Progenitor cell of endocrine pancreas (in vitro differentiated cells): Measurements from ENCODE around the gene MAGI1. TPM values are rescaled to one million over a fixed set of nuclear protein-coding genes. Genes with fewer than 3 reads are reported as not detected.
A peak's percentile ranks its signal among the peaks of the same experiment; 100 is the strongest.

Source experiments
- DNase-seq: peaks from one replicate; pipeline ENCODE4 v3.0.0; 2021; ENCODE audit warnings: low spot score; ENCODE audit not compliant: unreplicated experiment
- H3K27ac Mint-ChIP-seq: 2 replicates; pipeline ENCODE4 v1.8.0; 2021; ENCODE audit warnings: mild to moderate bottlenecking, moderate library complexity, mixed read lengths
- H3K27me3 Mint-ChIP-seq: 2 replicates; pipeline ENCODE4 v1.8.0; 2021; ENCODE audit warnings: mixed read lengths
- H3K36me3 Mint-ChIP-seq: 2 replicates; pipeline ENCODE4 v1.8.0; 2022; ENCODE audit warnings: mixed read lengths; ENCODE audit not compliant: insufficient read depth
- H3K4me1 Mint-ChIP-seq: 2 replicates; pipeline ENCODE4 v1.8.0; 2021; ENCODE audit warnings: low read depth, mixed read lengths
- H3K4me3 Mint-ChIP-seq: 2 replicates; pipeline ENCODE4 v1.8.0; 2021; ENCODE audit warnings: low read depth, mild to moderate bottlenecking, moderate library complexity, mixed read lengths
- H3K9me3 Mint-ChIP-seq: 2 replicates; pipeline ENCODE4 v1.8.0; 2021; ENCODE audit warnings: low read depth, mixed read lengths
- total RNA-seq: library from RNA; stranded (reverse); gene quantifications from 2 replicates; pipeline ENCODE4 v1.2.1, GENCODE V29; 2021
- TF ChIP-seq, protein P1 (sequence below): fragments of 200-600 bp; sonication (generic); IDR thresholded peaks from one replicate; pipeline ENCODE4 v1.5.0; 2021; ENCODE audit warnings: antibody characterized with exemption, mild to moderate bottlenecking; ENCODE audit not compliant: unreplicated experiment

MAGI1 gene
- total RNA-seq, 1 donor from 2014 or later, result 142 TPM

DNA sequence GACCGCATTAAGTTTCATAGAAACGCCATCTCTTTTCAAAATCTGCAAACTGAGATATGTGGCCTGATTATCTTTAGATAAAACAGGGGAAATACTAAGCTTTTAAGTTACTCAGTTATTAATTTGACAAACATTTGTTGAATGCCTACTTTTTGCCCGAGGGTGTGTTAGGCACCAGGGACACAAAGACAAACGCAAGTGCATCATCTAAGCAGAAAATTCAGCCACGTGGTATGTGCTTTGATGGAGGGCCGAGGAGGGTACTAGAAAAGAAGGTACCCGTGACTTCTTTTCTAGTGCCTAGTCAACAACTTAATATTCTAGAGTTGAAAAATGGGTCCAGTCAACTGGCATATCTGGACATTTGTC lies 594.3 kb downstream of the MAGI1 start:
- Mint-ChIP-seq H3K9me3 (no peaks in the 10 kb centered on the region), H3K27me3 (no peaks in the 10 kb centered on the region), H3K27ac (no peak overlapping the region), H3K4me1 (peaks cover 25% of the 10 kb centered on the region), H3K36me3 (peaks cover 3% of the 10 kb centered on the region), H3K4me3 (no peak overlapping the region)
- TF ChIP-seq, protein P1, sequence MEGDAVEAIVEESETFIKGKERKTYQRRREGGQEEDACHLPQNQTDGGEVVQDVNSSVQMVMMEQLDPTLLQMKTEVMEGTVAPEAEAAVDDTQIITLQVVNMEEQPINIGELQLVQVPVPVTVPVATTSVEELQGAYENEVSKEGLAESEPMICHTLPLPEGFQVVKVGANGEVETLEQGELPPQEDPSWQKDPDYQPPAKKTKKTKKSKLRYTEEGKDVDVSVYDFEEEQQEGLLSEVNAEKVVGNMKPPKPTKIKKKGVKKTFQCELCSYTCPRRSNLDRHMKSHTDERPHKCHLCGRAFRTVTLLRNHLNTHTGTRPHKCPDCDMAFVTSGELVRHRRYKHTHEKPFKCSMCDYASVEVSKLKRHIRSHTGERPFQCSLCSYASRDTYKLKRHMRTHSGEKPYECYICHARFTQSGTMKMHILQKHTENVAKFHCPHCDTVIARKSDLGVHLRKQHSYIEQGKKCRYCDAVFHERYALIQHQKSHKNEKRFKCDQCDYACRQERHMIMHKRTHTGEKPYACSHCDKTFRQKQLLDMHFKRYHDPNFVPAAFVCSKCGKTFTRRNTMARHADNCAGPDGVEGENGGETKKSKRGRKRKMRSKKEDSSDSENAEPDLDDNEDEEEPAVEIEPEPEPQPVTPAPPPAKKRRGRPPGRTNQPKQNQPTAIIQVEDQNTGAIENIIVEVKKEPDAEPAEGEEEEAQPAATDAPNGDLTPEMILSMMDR, result no peak
- no peak for DNase-seq

DNA sequence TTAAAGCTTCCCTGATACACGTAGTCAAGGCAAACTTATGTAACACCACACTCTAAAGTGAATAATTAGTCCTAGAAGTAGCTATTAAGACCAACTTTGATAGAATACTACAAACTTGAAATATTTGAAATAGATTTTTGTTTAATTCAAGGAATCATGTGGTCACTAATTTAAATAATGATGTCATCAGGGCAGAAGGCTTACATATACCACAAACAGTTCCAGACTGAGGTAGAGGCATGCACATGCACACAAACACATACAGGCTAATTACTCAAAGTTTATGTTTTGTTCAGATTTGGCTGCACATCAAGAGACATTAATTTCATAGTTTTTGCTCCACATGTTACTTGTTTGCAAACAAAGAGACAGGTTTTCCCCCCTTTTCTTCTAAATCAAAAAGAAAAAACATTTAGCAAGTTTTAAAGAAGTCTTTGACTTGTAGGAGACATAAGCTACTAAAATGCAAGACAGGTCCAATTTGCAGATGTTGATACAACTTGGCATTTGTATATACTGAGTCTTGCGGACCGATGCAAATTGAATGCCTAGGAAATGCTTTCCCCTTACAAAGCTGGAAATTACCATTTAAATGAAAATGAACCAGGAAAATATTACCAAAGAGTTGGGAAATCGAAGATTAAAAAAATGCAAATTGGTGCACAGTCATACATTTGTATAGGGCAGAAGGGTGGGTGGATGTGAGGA lies 594.8 kb downstream of the MAGI1 start:
- Mint-ChIP-seq H3K36me3 (peaks cover 3% of the 10 kb centered on the region), H3K4me1 (peaks cover 25% of the 10 kb centered on the region), H3K4me3 (no peak overlapping the region), H3K9me3 (no peaks in the 10 kb centered on the region), H3K27me3 (no peaks in the 10 kb centered on the region), H3K27ac (no peak overlapping the region)
- TF ChIP-seq, protein P1, result no peak
- DNase-seq, result no peak

DNA sequence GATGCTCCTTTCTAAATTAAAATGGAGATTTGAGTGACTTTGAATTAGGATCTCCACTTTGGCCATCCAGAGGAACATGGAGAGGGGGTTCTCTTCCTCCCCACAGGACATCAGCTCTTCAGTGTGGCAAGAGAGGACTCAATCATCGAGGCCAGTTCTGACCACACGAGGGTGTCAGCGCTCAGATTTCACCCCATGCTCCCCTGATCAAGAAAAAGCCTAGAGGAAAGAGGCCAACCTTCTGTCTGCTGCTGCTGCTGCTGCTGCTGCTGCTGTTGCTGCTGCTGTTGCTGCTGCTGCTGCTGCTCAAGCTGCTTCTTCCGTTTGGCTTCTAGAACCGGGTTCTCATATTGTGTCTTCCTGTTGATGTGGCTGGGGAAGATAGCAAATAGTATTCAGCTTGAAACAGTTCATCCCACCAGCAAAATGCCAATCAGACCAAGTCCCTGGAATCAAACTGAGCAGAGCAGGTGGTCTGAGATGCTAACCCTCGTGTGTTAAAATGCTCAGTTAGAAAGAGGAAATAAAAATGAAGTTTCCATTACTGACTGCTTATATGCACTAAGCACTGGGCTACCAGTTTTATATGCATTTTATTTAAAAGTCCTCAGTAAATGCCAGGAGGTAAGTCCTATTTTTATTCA lies 599.0 kb downstream of the MAGI1 start:
- Mint-ChIP-seq H3K27me3 (no peaks in the 10 kb centered on the region), H3K4me3 (no peak overlapping the region), H3K36me3 (peaks cover 24% of the 10 kb centered on the region), H3K4me1 (no peaks in the 10 kb centered on the region), H3K27ac (no peak overlapping the region), H3K9me3 (no peaks in the 10 kb centered on the region)
- DNase-seq, result peak; percentile 16
- TF ChIP-seq, protein P1, result peak; percentile 58

DNA sequence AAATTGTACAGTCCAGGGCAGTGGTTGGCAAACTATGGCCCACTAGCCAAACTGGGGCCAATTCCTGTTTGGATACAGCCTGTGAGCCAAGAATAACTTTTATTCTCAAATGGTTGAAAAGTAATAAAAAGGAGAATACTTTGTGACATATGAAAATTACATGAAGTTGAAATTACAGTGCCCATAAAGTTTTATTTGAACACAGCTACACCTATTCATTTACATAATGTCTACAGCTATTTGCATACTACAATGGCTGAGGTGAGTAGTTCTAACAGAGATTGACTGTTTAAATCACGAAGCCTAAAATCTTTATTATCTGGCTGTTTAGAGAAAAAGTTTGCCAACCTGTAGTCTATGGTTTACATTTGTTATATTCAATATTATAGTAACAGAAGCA lies 600.1 kb downstream of the MAGI1 start:
- TF ChIP-seq, protein P1, result no peak
- Mint-ChIP-seq H3K4me1 (no peaks in the 10 kb centered on the region), H3K27ac (peak overlapping the region; percentile 37), H3K36me3 (peaks cover 26% of the 10 kb centered on the region), H3K27me3 (no peaks in the 10 kb centered on the region), H3K9me3 (no peaks in the 10 kb centered on the region), H3K4me3 (no peak overlapping the region)
- no peak for DNase-seq

DNA sequence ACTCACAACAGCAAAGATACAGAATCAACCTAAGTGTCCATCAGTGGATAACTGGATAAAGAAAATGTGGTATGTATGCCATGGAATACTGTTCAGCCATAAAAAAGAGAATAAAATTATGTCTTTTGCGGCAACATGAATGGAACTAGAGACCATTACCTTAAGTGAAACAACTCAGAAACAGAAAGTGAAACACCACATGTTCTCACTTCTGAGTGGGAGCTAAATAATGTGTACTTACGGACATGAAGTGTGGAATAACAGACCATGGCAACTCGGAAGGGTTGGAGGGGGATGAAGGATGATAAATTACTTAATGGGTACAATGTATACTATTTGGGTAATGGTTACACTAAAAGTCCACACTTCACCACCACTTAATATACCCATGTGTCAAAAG lies 600.6 kb downstream of the MAGI1 start:
- Mint-ChIP-seq H3K4me1 (no peaks in the 10 kb centered on the region), H3K4me3 (no peak overlapping the region), H3K9me3 (no peaks in the 10 kb centered on the region), H3K27me3 (no peaks in the 10 kb centered on the region), H3K27ac (peak overlapping the region; percentile 37), H3K36me3 (peaks cover 27% of the 10 kb centered on the region)
- DNase-seq, result no peak
- TF ChIP-seq, protein P1, result no peak
